Measurements from ENCODE around the gene CACNA1D. TPM values are rescaled to one million over a fixed set of nuclear protein-coding genes. Genes with fewer than 3 reads are reported as not detected.

The CACNA1D gene
- total RNA-seq, 2 experiments from 2014 or later, result not detected

GRCh38 chr3:53604232-53604631 lies 109.8 kb downstream of the CACNA1D start:
- Mint-ChIP-seq H3K27ac (no peak overlapping the region), H3K27me3 (peaks cover 6% of the 10 kb centered on the region), H3K36me3 (ENCODE audit: low read depth) (no peaks in the 10 kb centered on the region), H3K9me3 (peaks cover 7% of the 10 kb centered on the region), H3K4me1 (ENCODE audit: low read depth) (no peaks in the 10 kb centered on the region), H3K4me3 (no peak overlapping the region)
- no peak for TF ChIP-seq CTCF (IDR thresholded peaks at IDR 0.05)
- ChIA-PET POLR2A (no interaction called here), CTCF (no interaction called here)
- intact Hi-C loops (cut with micrococcal nuclease), result no loop called here
- ATAC-seq (no peak), DNase-seq (no peak)

GRCh38 chr3:53606793-53607192 lies 112.4 kb downstream of the CACNA1D start:
- intact Hi-C loops (cut with micrococcal nuclease), result no loop called here
- no peak for ATAC-seq
- Mint-ChIP-seq H3K4me3 (no peak overlapping the region), H3K36me3 (ENCODE audit: low read depth) (no peaks in the 10 kb centered on the region), H3K9me3 (peaks cover 7% of the 10 kb centered on the region), H3K27ac (no peak overlapping the region), H3K27me3 (peaks cover 12% of the 10 kb centered on the region), H3K4me1 (ENCODE audit: low read depth) (no peaks in the 10 kb centered on the region)
- ChIA-PET POLR2A (no interaction called here), CTCF (no interaction called here)
- no peak for TF ChIP-seq CTCF (IDR thresholded peaks at IDR 0.05)
- DNase-seq, result no peak

- ATAC-seq (no peak), DNase-seq (no peak)
- no peaks in the 10 kb centered on the region for H3K4me1 Mint-ChIP-seq (ENCODE audit: low read depth)
- intact Hi-C loops (cut with micrococcal nuclease), result no loop called here
- ChIA-PET POLR2A (no interaction called here), CTCF (no interaction called here)
- no peak overlapping the region for H3K4me3 Mint-ChIP-seq
- H3K27me3 Mint-ChIP-seq, result peaks cover 17% of the 10 kb centered on the region
- no peak overlapping the region for H3K27ac Mint-ChIP-seq
- H3K36me3 Mint-ChIP-seq (ENCODE audit: low read depth), result no peaks in the 10 kb centered on the region
- no peaks in the 10 kb centered on the region for H3K9me3 Mint-ChIP-seq
- no peak for TF ChIP-seq CTCF (IDR thresholded peaks at IDR 0.05)
Observed at GRCh38 chr3:53612508-53612907, 118.1 kb downstream of the CACNA1D start.

GRCh38 chr3:53613125-53613524 lies 118.7 kb downstream of the CACNA1D start:
- Mint-ChIP-seq H3K27ac (no peak overlapping the region), H3K36me3 (ENCODE audit: low read depth) (no peaks in the 10 kb centered on the region), H3K4me3 (no peak overlapping the region), H3K27me3 (peaks cover 17% of the 10 kb centered on the region), H3K9me3 (no peaks in the 10 kb centered on the region), H3K4me1 (ENCODE audit: low read depth) (no peaks in the 10 kb centered on the region)
- no peak for ATAC-seq
- intact Hi-C loops (cut with micrococcal nuclease), result no loop called here
- CTCF ChIA-PET, result no interaction called here
- no peak for TF ChIP-seq CTCF (IDR thresholded peaks at IDR 0.05)
- DNase-seq, result no peak
- POLR2A ChIA-PET, result no interaction called here

GRCh38 chr3:53614307-53614706 lies 119.9 kb downstream of the CACNA1D start:
- Mint-ChIP-seq H3K4me1 (ENCODE audit: low read depth) (no peaks in the 10 kb centered on the region), H3K4me3 (no peak overlapping the region), H3K36me3 (ENCODE audit: low read depth) (no peaks in the 10 kb centered on the region), H3K27me3 (peaks cover 17% of the 10 kb centered on the region), H3K9me3 (no peaks in the 10 kb centered on the region), H3K27ac (no peak overlapping the region)
- intact Hi-C loops (cut with micrococcal nuclease), result no loop called here
- ChIA-PET POLR2A (no interaction called here), CTCF (no interaction called here)
- ATAC-seq, result no peak
- no peak for TF ChIP-seq CTCF (IDR thresholded peaks at IDR 0.05)
- no peak for DNase-seq

Measured in activated CD8-positive, alpha-beta T cell treated with anti-CD3 and anti-CD28 coated beads for 36 hours (primary cell).